Measurements from ENCODE around the gene ADGRV1.

DNA sequence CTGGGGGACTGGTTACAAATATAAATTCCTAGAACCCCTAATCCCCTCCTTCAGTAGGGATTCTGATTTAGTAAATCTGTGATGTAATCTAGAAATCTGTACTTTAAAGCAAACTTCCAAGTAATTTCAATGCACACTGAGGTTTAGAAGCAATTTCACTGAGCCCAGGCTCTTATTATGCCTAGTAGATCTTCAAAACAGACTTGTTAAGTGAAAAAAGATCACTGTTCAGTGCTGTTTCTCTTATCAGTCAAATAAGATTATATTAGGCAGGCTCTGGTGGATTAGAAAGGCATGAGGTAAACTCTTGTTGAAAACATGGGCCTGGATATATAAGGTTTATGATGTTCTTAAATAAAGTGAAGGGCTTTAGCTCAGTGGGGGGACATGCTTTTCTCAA, 293.9 kb downstream of the ADGRV1 start:
- no peak for TF ChIP-seq CTCF (IDR thresholded peaks at IDR 0.05)
- no peak for TF ChIP-seq POLR2A (IDR thresholded peaks at IDR 0.05)
- TF ChIP-seq POLR2AphosphoS5 (IDR thresholded peaks at IDR 0.05), result no peak

All from prostate gland (tissue), 2 donors.